HG02870 (cell line): ENCODE data around the gene CSTB.

Experiments
- ATAC-seq: cut with Tn5 transposase; IDR thresholded peaks from one replicate; pipeline ENCODE4 v1.9.1; 2021; ENCODE audit warnings: mild to moderate bottlenecking, moderate library complexity; ENCODE audit not compliant: unreplicated experiment

CSTB gene

GRCh38 chr21:43752758-43753438 lies 23.2 kb downstream of the CSTB start:
- ATAC-seq: no peak

- no peak for ATAC-seq
Measured at GRCh38 chr21:43751955-43752591, 24.0 kb downstream of the CSTB start.

- ATAC-seq: no peak
Measured at GRCh38 chr21:43750339-43751033, 25.6 kb downstream of the CSTB start.

- no peak for ATAC-seq
Measured at GRCh38 chr21:43749651-43750262, 26.4 kb downstream of the CSTB start.

GRCh38 chr21:43748622-43749021 lies 27.5 kb downstream of the CSTB start:
- no peak for ATAC-seq

- ATAC-seq: no peak
Measured at GRCh38 chr21:43745772-43746517, 30.2 kb downstream of the CSTB start.

GRCh38 chr21:43744725-43745124 lies 31.4 kb downstream of the CSTB start:
- ATAC-seq: no peak

- no peak for ATAC-seq
Measured at GRCh38 chr21:43743947-43744346, 32.2 kb downstream of the CSTB start.

GRCh38 chr21:43741423-43742096 lies 34.5 kb downstream of the CSTB start:
- ATAC-seq: no peak

GRCh38 chr21:43740497-43741156 lies 35.5 kb downstream of the CSTB start:
- no peak for ATAC-seq

- no peak for ATAC-seq
Measured at GRCh38 chr21:43739621-43740435, 36.3 kb downstream of the CSTB start.

GRCh38 chr21:43737158-43737950 lies 38.8 kb downstream of the CSTB start:
- ATAC-seq: no peak

GRCh38 chr21:43736224-43736883 lies 39.8 kb downstream of the CSTB start:
- no peak for ATAC-seq

- no peak for ATAC-seq
Measured at GRCh38 chr21:43735236-43736091, 40.6 kb downstream of the CSTB start.

- ATAC-seq: no peak
Measured at GRCh38 chr21:43734928-43735229, 41.2 kb downstream of the CSTB start.

GRCh38 chr21:43734131-43734927 lies 41.8 kb downstream of the CSTB start:
- no peak for ATAC-seq
